Measurements from ENCODE around the gene TAX1BP1. TPM values are rescaled to one million over a fixed set of nuclear protein-coding genes. Genes with fewer than 3 reads are reported as not detected.

The TAX1BP1 gene
- total RNA-seq, 1 experiment from 2014 or later: 58.5 TPM

- Histone ChIP-seq H4K20me1 (ENCODE audit: low read length) (0 out of 2 replicates have a peak, but pooled peaks cover under 1% of the 10 kb centered on the region), H3K4me1 (ENCODE audit: insufficient read depth, low read length) (peaks cover 5% of the 10 kb centered on the region), H3F3A (ENCODE audit: low read length, unreplicated experiment) (no peaks in the 10 kb centered on the region), H3K79me2 (ENCODE audit: low read length) (peaks cover 56% of the 10 kb centered on the region), H3K36me3 (ENCODE audit: low read depth, low read length) (peaks cover 53% of the 10 kb centered on the region), H3K9me3 (ENCODE audit: low read length) (no peaks in the 10 kb centered on the region), H3K9me2 (replicated peaks; ENCODE audit: low read length) (no peaks in the 10 kb centered on the region), H2AFZ (ENCODE audit: low read length) (no peak overlapping the region), H3K27ac (ENCODE audit: low read length) (no peak overlapping the region), H3K4me2 (ENCODE audit: low read length) (no peak overlapping the region), H3K9ac (ENCODE audit: low read length) (no peak overlapping the region), H3K27me3 (ENCODE audit: low read length) (no peaks in the 10 kb centered on the region), H3K4me3 (ENCODE audit: low read length) (no peak overlapping the region)
- no TSS peak for BruUV-seq (replicated peaks)
- intact Hi-C loops (cut with micrococcal nuclease): no loop called here
- DNase-seq (no peak), ATAC-seq (no peak)
- ChIA-PET CTCF (no interaction called here), POLR2A (ENCODE audit: unreplicated experiment) (no interaction called here)
- TF ChIP-seq EZH2phosphoT487 (IDR thresholded peaks at IDR 0.05; ENCODE audit: borderline replicate concordance, low read length): no peak
- TF ChIP-seq EZH2 (IDR thresholded peaks at IDR 0.05; ENCODE audit: low read length, unreplicated experiment): no peak
- TF ChIP-seq CTCF (conservative IDR thresholded peaks at IDR 0.05; ENCODE audit: low read depth, low read length): no peak
Measured at GRCh38 chr7:27751888-27752660, 12.1 kb downstream of the TAX1BP1 start.

GRCh38 chr7:27753863-27754262 is 13.9 kb downstream of the TAX1BP1 start:
- Histone ChIP-seq H3F3A (ENCODE audit: low read length, unreplicated experiment) (no peaks in the 10 kb centered on the region), H2AFZ (ENCODE audit: low read length) (no peak overlapping the region), H3K4me2 (ENCODE audit: low read length) (no peak overlapping the region), H3K27me3 (ENCODE audit: low read length) (no peaks in the 10 kb centered on the region), H3K9me2 (replicated peaks; ENCODE audit: low read length) (no peaks in the 10 kb centered on the region), H3K4me3 (ENCODE audit: low read length) (no peak overlapping the region), H3K9me3 (ENCODE audit: low read length) (no peaks in the 10 kb centered on the region), H3K27ac (ENCODE audit: low read length) (no peak overlapping the region), H3K36me3 (ENCODE audit: low read depth, low read length) (peaks cover 53% of the 10 kb centered on the region), H4K20me1 (ENCODE audit: low read length) (no peaks in the 10 kb centered on the region), H3K9ac (ENCODE audit: low read length) (no peak overlapping the region), H3K4me1 (ENCODE audit: insufficient read depth, low read length) (peaks cover 14% of the 10 kb centered on the region), H3K79me2 (ENCODE audit: low read length) (peaks cover 40% of the 10 kb centered on the region)
- TF ChIP-seq EZH2phosphoT487 (IDR thresholded peaks at IDR 0.05; ENCODE audit: borderline replicate concordance, low read length): no peak
- no peak for TF ChIP-seq CTCF (conservative IDR thresholded peaks at IDR 0.05; ENCODE audit: low read depth, low read length)
- no peak for TF ChIP-seq EZH2 (IDR thresholded peaks at IDR 0.05; ENCODE audit: low read length, unreplicated experiment)
- intact Hi-C loops (cut with micrococcal nuclease): no loop called here
- no TSS peak for BruUV-seq (replicated peaks)
- DNase-seq: no peak
- ChIA-PET POLR2A (ENCODE audit: unreplicated experiment) (no interaction called here), CTCF (no interaction called here)
- ATAC-seq: no peak

GRCh38 chr7:27756298-27756697 is 16.3 kb downstream of the TAX1BP1 start:
- Histone ChIP-seq H4K20me1 (ENCODE audit: low read length) (no peaks in the 10 kb centered on the region), H3K27me3 (ENCODE audit: low read length) (no peaks in the 10 kb centered on the region), H3K9me3 (ENCODE audit: low read length) (no peaks in the 10 kb centered on the region), H2AFZ (ENCODE audit: low read length) (no peak overlapping the region), H3K36me3 (ENCODE audit: low read depth, low read length) (peaks cover 31% of the 10 kb centered on the region), H3K4me3 (ENCODE audit: low read length) (no peak overlapping the region), H3K4me1 (ENCODE audit: insufficient read depth, low read length) (peaks cover 32% of the 10 kb centered on the region), H3K27ac (ENCODE audit: low read length) (no peak overlapping the region), H3K9ac (ENCODE audit: low read length) (no peak overlapping the region), H3K4me2 (ENCODE audit: low read length) (no peak overlapping the region), H3K79me2 (ENCODE audit: low read length) (peaks cover 42% of the 10 kb centered on the region), H3K9me2 (replicated peaks; ENCODE audit: low read length) (no peaks in the 10 kb centered on the region), H3F3A (ENCODE audit: low read length, unreplicated experiment) (no peaks in the 10 kb centered on the region)
- TF ChIP-seq EZH2 (IDR thresholded peaks at IDR 0.05; ENCODE audit: low read length, unreplicated experiment) (no peak), EZH2phosphoT487 (IDR thresholded peaks at IDR 0.05; ENCODE audit: borderline replicate concordance, low read length) (no peak), CTCF (conservative IDR thresholded peaks at IDR 0.05; ENCODE audit: low read depth, low read length) (no peak)
- intact Hi-C loops (cut with micrococcal nuclease): no loop called here
- POLR2A ChIA-PET (ENCODE audit: unreplicated experiment): no interaction called here
- ATAC-seq (no peak), DNase-seq (no peak)
- BruUV-seq (replicated peaks): no TSS peak
- CTCF ChIA-PET: no interaction called here

All from PC-3 (cell line).